Neural cell (in vitro differentiated cells): Measurements from ENCODE around the gene GANC. TPM values are rescaled to one million over a fixed set of nuclear protein-coding genes. Genes with fewer than 3 reads are reported as not detected.
"Not testable (repeated sequence)": the region's sequence is repeated elsewhere in the genome, so short reads cannot be mapped to it uniquely, and the experiment has no call there.

ENCODE experiments used
- H2AFZ ChIP-seq: fragments of 200-600, 300-800 bp; sonication (generic), shearing (Covaris generic); 2 replicates; pipeline ENCODE4 v1.6.0; 2014; ENCODE audit warnings: low read depth, mild to moderate bottlenecking, antibody characterized with exemption, low read length, moderate library complexity
- H3F3A ChIP-seq: fragments of 200-600 bp; shearing (Covaris generic); 2 replicates; pipeline ENCODE4 v1.6.1; 2016; ENCODE audit warnings: mild to moderate bottlenecking, moderate library complexity, mixed read lengths, antibody characterized with exemption, low read length; ENCODE audit not compliant: insufficient read depth, poor library complexity, severe bottlenecking
- H3K27ac ChIP-seq: fragments of 200-600, 300-800 bp; sonication (generic), shearing (Covaris generic); 2 replicates; pipeline ENCODE4 v1.5.1; 2014; ENCODE audit warnings: mild to moderate bottlenecking, low read length, moderate library complexity
- H3K27me3 ChIP-seq: fragments of 300-800, 200-600 bp; sonication (generic), shearing (Covaris generic); 2 replicates; pipeline ENCODE4 v1.6.0; 2014; ENCODE audit warnings: mild to moderate bottlenecking, low read depth, low read length, moderate library complexity; ENCODE audit not compliant: insufficient read depth
- H3K36me3 ChIP-seq: fragments of 300-800, 200-600 bp; sonication (generic), shearing (Covaris generic); 2 replicates; pipeline ENCODE4 v1.5.1; 2014; ENCODE audit warnings: mild to moderate bottlenecking, antibody characterized with exemption, low read length, moderate library complexity; ENCODE audit not compliant: insufficient read depth
- H3K4me2 ChIP-seq: fragments of 300-800, 200-600 bp; sonication (generic), shearing (Covaris generic); 2 replicates; pipeline ENCODE4 v1.6.0; 2014; ENCODE audit warnings: mild to moderate bottlenecking, low read length
- H3K4me3 ChIP-seq: fragments of 300-800, 200-600 bp; sonication (generic), shearing (Covaris generic); 2 replicates; pipeline ENCODE4 v1.5.1; 2014; ENCODE audit warnings: mild to moderate bottlenecking, low read length, moderate library complexity
- H3K79me2 ChIP-seq: fragments of 200-600 bp; shearing (Covaris generic); replicated peaks from 2 replicates; pipeline ENCODE4 v1.6.0; 2014; ENCODE audit warnings: mild to moderate bottlenecking, low read length, moderate library complexity; ENCODE audit not compliant: insufficient read depth
- H3K9ac ChIP-seq: fragments of 300-800, 200-600 bp; sonication (generic), shearing (Covaris generic); 2 replicates; pipeline ENCODE4 v1.6.1; 2016; ENCODE audit warnings: mild to moderate bottlenecking, low read length, mixed read lengths
- H3K9me2 ChIP-seq: fragments of 200-600 bp; shearing (Covaris generic); 2 replicates; pipeline ENCODE4 v1.6.1; 2016; ENCODE audit warnings: mild to moderate bottlenecking, low read length, mixed read lengths; ENCODE audit not compliant: insufficient read depth
- H3K9me3 ChIP-seq: fragments of 200-600, 300-800 bp; sonication (generic), shearing (Covaris generic); 2 replicates; pipeline ENCODE4 v1.6.1; 2016; ENCODE audit warnings: mild to moderate bottlenecking, mixed run types, low read length, moderate library complexity, mixed read lengths
- H4K20me1 ChIP-seq: fragments of 200-600 bp; shearing (Covaris generic); 2 replicates; pipeline ENCODE4 v1.6.1; 2016; ENCODE audit warnings: mild to moderate bottlenecking, mixed run types; ENCODE audit not compliant: insufficient read depth
- CTCF ChIP-seq: fragments of 450-650 bp; IDR thresholded peaks from 2 replicates; pipeline ENCODE4 v1.5.1; 2014; ENCODE audit warnings: antibody characterized with exemption, mild to moderate bottlenecking, moderate library complexity; ENCODE audit not compliant: poor library complexity, severe bottlenecking
- EP300 ChIP-seq: fragments of 450-650 bp; conservative IDR thresholded peaks from 2 replicates; pipeline ENCODE4 v1.6.1; 2014; ENCODE audit warnings: antibody characterized with exemption, mild to moderate bottlenecking, moderate library complexity; ENCODE audit not compliant: poor library complexity, severe bottlenecking
- EZH2 ChIP-seq: fragments of 200-600, 300-800 bp; shearing (Covaris generic), sonication (generic); IDR thresholded peaks from 2 replicates; pipeline ENCODE4 v1.6.1; 2014; ENCODE audit warnings: antibody characterized with exemption, low read length, borderline replicate concordance, mild to moderate bottlenecking; ENCODE audit not compliant: insufficient read depth, poor library complexity, severe bottlenecking
- MXI1 ChIP-seq: fragments of 450-650 bp; conservative IDR thresholded peaks from 2 replicates; pipeline ENCODE4 v1.6.1; 2014; ENCODE audit warnings: antibody characterized with exemption, mild to moderate bottlenecking; ENCODE audit not compliant: poor library complexity, severe bottlenecking
- POLR2AphosphoS5 ChIP-seq: IDR thresholded peaks from 2 replicates; pipeline ENCODE4 v1.6.1; 2012
- RAD21 ChIP-seq: fragments of 450-650 bp; conservative IDR thresholded peaks from 2 replicates; pipeline ENCODE4 v1.6.1; 2014; ENCODE audit warnings: antibody characterized with exemption, mild to moderate bottlenecking, moderate library complexity
- REST ChIP-seq: IDR thresholded peaks from 2 replicates; pipeline ENCODE4 v1.6.1; 2012; ENCODE audit warnings: borderline replicate concordance
- SMC3 ChIP-seq: fragments of 450-650 bp; conservative IDR thresholded peaks from 2 replicates; pipeline ENCODE4 v1.6.1; 2014; ENCODE audit warnings: antibody characterized with exemption, mild to moderate bottlenecking, moderate library complexity; ENCODE audit not compliant: poor library complexity
- TAF1 ChIP-seq: IDR thresholded peaks from 2 replicates; pipeline ENCODE4 v1.6.1; 2012; ENCODE audit warnings: low read depth
- polyA plus RNA-seq: library from polyadenylated mRNA; depleted of rRNA; stranded (reverse); fragments of >200 nt; gene quantifications from 2 replicates; pipeline ENCODE4 v1.2.3, GENCODE V29; 2014

GANC gene
- polyA plus RNA-seq, 1 donor from 2014 or later = 6.0 TPM

GRCh38 chr15:42228036-42228435 is 45.0 kb upstream of the GANC start:
- no peaks in the 10 kb centered on the region for H3K79me2 ChIP-seq
- H3K9me3 ChIP-seq = no peaks in the 10 kb centered on the region
- H2AFZ ChIP-seq = no peak overlapping the region
- no peaks in the 10 kb centered on the region for H3K9me2 ChIP-seq
- no peaks in the 10 kb centered on the region for H3F3A ChIP-seq
- H3K4me2 ChIP-seq = no peak overlapping the region
- no peak overlapping the region for H3K4me3 ChIP-seq
- H3K27ac ChIP-seq = no peak overlapping the region
- H3K36me3 ChIP-seq = peaks cover 20% of the 10 kb centered on the region
- TF ChIP-seq REST (no peak), EP300 (no peak), TAF1 (no peak), CTCF (no peak), RAD21 (no peak), SMC3 (no peak), POLR2AphosphoS5 (no peak), MXI1 (no peak), EZH2 (no peak)
- H4K20me1 ChIP-seq = no peaks in the 10 kb centered on the region
- no peak overlapping the region for H3K9ac ChIP-seq
- H3K27me3 ChIP-seq = no peaks in the 10 kb centered on the region

- not testable (repeated sequence) for H3K27ac ChIP-seq, H3K27me3 ChIP-seq, H3K9ac ChIP-seq
Measured at GRCh38 chr15:42228981-42229380, 44.0 kb upstream of the GANC start.

GRCh38 chr15:42231088-42231487 is 41.9 kb upstream of the GANC start:
- H3K36me3 ChIP-seq = peaks cover 8% of the 10 kb centered on the region
- no peaks in the 10 kb centered on the region for H3K79me2 ChIP-seq
- no peaks in the 10 kb centered on the region for H3K27me3 ChIP-seq

More at GRCh38 chr15:42228981-42229380, 44.0 kb upstream of the GANC start:
- H3K36me3 ChIP-seq = peaks cover 15% of the 10 kb centered on the region
- not testable (repeated sequence) for H3K4me2 ChIP-seq, H4K20me1 ChIP-seq, H3K4me3 ChIP-seq, H3K9me2 ChIP-seq, H2AFZ ChIP-seq, H3F3A ChIP-seq, H3K79me2 ChIP-seq, H3K9me3 ChIP-seq

More at GRCh38 chr15:42231088-42231487, 41.9 kb upstream of the GANC start:
- Histone ChIP-seq H3K9me3 (no peaks in the 10 kb centered on the region), H3K4me3 (no peak overlapping the region), H3K9ac (no peak overlapping the region), H3K27ac (no peak overlapping the region), H3F3A (no peaks in the 10 kb centered on the region), H3K4me2 (no peak overlapping the region), H3K9me2 (no peaks in the 10 kb centered on the region), H4K20me1 (no peaks in the 10 kb centered on the region), H2AFZ (no peak overlapping the region)
- TF ChIP-seq CTCF = no peak
- TF ChIP-seq REST = no peak
- no peak for TF ChIP-seq MXI1
- TF ChIP-seq TAF1 = no peak
- no peak for TF ChIP-seq POLR2AphosphoS5
- no peak for TF ChIP-seq SMC3
- no peak for TF ChIP-seq RAD21
- TF ChIP-seq EP300 = no peak
- TF ChIP-seq EZH2 = no peak
